GM19468 (cell line): ENCODE data around the gene MMP24OS.
"Not testable (repeated sequence)": the region's sequence is repeated elsewhere in the genome, so short reads cannot be mapped to it uniquely, and the experiment has no call there.

Source experiments
- ATAC-seq: cut with Tn5 transposase; IDR thresholded peaks from one replicate; pipeline ENCODE4 v1.9.1; 2021; ENCODE audit warnings: mild to moderate bottlenecking, moderate library complexity, moderate number of reproducible peaks; ENCODE audit not compliant: unreplicated experiment; ENCODE audit errors: extremely low read depth

The MMP24OS gene

DNA sequence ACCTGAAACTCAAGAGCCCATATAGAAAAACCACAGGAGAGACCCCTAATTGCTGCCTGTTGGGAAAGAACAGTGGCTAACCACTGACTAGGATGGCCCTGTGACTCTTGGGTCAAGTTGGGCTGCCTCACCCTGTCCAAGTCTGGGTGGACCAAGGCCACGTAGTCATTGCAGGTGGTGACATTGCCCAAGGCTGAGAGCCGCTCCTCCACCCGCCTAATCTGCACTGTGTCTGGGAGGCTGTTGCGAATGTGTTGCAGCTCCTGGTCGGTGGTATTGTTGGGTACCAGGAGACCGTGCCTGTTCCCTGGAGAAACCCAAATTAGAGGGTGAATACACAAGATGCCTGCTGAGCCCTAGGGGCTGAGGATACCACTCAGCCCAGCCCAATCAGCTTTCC, 2.6 kb upstream of the MMP24OS start:
- ATAC-seq: no peak

DNA sequence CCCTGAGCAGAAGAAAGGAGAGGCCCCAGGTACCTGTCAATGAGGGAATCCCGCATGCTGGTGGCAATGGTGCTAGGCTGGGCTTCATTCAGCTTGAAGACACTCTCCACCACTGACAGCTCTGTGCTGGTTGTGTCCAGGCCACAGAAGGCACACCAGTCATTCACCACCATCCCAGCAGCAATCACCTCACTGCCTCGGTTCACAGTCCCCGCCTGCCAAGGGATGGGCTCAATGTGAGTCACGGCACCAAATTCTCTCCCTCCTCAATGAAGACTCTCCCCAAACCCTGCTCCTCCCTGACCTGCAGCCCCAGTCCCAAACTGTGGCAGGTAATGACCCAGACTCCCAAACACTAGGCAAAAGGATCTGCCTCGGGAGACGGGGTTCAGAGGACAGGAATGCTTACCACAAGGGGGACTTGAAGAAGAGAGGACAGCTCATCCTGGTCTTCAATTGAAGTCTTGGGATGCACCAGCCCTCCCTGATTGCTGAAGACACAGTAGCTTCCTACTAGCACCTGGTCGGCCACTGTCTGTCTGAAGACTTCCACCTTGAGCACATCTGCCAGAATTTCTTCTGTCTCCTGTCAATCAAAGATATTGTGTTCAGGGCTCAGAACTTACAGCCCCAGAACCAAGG, 1.7 kb upstream of the MMP24OS start:
- no peak for ATAC-seq

DNA sequence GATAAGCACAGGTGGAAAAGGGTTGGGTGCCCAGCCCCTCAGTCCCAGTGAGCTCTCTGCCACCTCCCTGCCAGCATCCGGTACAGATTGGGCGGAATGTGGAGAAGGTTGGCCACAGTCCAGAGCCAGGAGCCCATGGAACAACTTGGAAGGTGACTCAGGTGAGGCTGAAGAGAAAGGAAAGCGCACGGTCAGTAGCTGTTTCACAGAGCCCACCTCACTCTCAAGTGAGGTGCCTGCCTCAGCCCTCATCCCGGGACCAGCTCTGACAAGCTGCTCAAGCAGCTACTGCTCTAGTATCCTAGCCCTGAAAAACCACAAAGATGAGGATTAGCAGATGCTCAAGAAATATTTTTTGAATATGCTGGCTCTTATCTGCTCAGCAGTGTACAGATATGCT, 1.1 kb upstream of the MMP24OS start:
- no peak for ATAC-seq

DNA sequence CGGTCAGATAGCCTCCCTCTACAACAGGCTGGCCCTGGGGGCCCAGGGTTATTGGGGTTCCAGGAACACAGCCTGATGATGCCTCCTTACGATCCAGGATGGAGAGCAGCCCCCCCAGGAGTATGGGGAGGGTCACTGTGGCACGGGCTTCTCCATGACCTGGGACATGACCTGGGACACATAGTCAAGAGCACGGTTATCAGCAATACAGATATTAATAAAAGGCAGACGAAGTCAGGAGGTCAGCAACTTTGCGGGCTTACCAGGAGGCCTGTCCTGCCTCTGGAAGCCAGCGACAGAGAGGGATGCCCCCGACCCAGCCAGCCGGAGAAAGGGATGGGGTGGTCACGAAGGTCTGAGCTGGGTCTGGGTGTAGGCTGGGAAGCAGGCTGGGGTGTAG, 795 bp downstream of the MMP24OS start:
- no peak for ATAC-seq

DNA sequence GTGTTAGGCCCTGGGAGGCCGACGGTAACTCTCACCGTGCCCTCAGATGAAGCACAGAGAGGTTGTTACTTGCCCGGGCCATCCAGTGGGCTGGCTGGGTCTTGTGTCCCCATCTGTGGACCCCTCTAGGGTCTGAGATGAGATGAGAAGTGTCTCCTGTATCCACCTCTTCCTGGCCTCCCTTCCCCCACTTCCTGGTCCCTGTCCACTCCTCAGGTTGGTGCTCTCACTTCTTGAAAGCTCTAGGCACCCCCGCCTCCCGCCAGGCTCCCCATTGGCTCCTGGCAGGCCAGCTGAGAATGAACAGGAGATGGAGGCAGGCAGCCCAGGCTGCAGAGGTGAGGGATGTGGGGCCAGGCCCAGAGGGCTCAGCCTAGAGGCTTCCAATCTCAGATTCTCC, 1.5 kb downstream of the MMP24OS start:
- ATAC-seq: no peak

DNA sequence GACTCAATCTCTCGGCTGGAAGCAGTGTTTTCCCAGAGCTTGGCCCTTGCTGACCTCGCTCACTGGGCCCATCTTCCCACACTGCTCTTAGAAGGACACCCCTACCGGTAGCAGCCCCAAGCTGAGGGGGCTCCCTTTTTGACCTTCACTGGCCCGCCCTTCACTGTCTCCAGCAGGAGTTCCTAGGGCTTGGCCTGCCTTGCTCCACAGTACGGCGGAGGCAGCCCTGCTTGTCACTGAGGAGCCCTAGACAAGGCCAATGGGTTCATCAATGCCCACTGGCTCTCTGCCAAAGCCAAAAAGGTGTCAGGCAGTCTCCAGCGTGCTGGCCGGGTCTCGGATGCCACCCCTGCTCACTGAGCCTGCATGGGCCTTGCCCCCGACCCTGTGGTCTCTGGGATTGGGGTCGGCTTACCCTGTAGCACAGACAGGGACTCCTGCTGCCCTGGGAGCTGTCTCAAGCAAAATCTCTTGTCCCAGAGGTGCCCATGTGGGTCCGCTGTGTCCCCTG, 2.1 kb downstream of the MMP24OS start:
- ATAC-seq: no peak

DNA sequence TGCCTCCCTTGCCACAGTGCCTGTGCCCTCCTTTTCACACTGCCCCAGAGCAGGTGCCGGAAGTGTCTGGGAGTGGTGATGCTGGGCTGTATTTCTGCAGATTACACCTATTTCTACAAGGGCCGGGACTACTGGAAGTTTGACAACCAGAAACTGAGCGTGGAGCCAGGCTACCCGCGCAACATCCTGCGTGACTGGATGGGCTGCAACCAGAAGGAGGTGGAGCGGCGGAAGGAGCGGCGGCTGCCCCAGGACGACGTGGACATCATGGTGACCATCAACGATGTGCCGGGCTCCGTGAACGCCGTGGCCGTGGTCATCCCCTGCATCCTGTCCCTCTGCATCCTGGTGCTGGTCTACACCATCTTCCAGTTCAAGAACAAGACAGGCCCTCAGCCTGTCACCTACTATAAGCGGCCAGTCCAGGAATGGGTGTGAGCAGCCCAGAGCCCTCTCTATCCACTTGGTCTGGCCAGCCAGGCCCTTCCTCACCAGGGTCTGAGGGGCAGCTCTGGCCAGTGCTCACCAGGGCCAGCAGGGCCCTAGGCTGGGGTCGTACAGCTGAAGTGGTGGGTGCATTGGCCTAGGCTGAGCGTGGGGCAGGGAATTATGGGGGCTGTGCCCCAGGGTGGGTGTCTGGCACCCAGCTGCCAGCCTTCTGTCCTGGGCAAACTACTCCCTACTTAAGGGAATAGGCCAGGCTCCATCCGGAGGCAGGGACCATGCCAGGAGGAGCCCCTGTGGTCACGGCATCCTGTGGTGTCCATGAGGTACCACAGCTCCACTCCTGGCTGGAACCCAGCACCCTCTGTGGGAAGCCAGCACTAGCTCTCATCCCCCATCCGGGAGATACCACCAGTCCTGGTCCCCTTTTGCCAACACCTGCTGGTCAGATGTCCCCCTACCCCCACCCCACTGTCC, 3.5 kb downstream of the MMP24OS start:
- ATAC-seq: no peak

DNA sequence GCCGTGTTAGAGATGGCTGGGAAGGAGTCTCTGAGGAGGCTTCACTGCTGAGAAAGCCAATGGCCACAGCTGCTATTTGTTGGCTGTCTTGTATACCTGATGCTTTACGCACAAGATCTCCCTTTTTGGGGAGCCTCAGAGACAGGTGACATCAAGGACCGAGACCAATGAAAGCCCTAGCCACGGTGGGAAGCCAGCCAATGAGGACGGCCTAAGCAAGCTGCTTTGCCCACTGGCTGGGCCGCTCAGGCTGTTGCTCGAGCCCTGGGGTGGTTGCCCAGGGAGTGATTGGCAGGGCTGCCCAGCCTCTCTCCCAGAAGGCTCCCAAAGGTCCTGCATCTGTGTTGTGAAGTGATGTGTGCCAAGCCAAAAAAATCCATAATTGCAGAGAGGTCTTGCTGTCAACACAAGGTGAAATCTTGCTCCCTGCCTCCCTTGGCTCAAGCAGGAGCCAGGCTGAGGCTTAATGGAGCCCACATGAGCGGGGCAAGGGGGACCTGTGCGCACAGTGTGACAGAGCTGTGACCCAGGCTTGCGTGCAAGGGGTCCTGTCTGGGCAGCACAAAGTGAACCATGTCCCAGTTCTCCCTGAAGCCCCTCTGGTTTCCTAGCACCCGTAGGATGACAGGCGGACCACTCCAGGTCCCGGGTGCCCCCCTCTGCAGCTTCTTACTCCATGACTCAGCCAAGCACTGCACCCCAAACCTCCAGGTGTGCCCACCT, 4.3 kb downstream of the MMP24OS start:
- ATAC-seq: no peak

DNA sequence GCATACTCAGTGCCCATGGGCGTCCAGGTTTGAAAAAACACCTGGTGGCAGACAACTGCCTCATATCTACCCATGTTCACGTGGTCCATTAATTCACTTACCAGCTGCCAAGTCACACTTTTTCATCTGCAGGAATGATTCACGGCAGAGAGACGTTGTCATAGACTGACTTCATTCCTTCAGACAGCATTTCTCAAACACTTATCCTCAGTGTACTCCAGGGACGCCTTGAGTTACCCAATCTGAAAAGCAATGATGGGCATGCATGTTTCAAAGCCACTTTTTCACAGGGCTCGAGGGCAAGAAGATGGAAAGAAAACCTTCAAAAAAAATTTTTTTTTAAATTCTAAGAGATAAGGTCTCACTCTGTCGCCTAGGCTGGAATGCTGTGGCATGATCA, 6.0 kb downstream of the MMP24OS start:
- no peak for ATAC-seq

DNA sequence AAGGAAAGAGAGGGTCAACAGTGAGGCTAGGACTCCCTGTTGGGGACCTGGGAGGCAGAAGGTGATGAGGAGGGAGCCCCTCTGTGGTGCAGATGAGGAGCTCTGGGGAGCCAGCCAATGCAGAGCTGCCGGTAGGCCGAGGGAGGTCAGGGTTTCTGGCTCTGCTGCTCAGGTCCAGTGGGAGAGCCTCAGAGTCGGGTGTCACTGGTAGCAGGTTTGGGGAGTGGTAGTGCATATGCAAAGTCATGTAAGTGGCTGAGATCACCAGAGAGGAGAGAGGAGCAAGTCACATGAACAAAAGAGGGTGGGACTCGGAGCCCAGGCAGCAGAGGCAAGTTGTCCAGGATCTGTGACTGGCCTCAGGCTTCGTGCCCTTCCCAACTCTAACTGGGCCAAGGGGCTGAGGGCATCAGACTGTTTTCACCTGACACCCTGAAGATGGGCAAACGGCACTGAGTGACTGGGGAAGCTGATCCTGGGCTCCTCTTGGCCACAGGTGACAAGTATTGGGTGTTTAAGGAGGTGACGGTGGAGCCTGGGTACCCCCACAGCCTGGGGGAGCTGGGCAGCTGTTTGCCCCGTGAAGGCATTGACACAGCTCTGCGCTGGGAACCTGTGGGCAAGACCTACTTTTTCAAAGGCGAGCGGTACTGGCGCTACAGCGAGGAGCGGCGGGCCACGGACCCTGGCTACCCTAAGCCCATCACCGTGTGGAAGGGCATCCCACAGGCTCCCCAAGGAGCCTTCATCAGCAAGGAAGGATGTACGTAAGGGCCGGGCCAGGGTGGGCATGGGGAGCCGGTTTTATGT, 6.6 kb downstream of the MMP24OS start:
- no peak for ATAC-seq

DNA sequence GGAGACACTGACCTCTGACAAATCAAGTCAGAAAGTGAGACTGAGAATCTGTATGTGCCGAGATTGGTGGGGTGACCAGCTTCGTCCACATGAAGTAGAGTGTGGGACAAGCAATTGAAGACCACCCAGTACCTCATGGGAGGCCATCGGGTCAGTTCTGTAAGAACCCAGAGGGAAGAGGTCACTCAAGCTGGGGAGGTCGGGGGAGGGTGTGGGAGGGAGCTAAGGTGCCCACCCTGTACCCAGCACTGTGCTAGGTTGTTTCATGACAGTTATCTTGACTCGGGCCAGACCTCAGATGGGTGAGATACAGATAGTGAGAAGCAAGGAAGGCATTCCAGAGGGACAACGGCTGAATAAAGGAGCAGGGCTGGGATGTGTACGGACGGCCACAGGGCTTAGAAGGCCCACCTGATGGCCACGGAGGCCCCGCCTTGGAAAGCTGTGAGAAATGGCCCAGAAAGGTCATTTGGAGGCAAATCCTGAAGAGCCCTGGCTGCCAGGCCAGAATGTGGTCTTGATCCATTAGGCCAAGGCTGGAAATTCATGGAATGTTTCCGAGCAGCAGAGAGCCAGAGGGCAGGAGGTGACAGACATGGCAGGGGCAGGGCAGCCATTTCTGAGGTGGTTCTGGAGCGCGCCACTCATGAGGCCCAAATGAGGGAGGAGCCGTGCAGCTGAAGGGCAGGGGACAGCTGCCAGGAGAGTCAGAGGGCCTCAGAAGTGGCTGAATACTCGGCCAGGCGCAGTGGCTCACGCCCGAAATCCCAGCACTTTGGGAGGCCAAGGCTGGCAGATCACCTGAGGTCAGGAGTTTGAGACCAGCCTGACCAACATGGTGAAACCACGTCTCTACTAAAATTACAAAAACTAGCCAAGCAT, 7.7 kb downstream of the MMP24OS start:
- no peak for ATAC-seq

DNA sequence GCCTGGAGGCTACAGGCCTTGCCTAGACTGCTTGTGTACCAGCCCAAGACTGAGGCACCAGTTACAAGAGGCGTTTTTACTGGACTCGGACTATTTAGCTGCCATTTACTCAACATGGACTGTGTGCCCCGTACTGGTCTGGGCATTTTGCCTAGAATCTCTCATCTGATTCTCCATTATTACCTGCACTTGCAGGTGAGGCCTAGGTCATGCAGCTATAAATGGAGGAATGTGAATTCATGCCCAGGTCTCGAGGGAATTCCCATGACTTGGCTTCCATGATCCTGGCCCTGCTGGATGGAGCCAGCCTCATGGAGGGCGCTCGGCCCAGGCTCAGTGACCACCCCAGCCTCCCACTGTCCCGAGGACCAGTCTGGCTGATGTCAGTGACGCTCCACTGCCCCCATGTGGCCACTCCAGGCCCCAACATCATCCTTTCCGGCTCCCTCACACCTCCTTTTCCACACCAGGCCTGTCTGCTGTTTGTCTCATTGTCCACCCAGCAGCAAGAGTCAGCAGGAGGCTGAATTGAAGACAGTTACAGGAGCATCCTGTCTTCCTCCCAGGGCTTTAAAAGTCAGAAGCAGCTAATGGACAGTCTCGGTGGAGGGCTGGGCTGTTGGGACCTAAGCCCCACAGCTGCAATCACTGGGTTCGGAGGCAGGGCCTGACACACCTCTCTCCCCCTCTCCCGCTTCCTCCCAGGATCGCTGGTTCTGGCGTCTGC, 8.7 kb downstream of the MMP24OS start:
- no peak for ATAC-seq

DNA sequence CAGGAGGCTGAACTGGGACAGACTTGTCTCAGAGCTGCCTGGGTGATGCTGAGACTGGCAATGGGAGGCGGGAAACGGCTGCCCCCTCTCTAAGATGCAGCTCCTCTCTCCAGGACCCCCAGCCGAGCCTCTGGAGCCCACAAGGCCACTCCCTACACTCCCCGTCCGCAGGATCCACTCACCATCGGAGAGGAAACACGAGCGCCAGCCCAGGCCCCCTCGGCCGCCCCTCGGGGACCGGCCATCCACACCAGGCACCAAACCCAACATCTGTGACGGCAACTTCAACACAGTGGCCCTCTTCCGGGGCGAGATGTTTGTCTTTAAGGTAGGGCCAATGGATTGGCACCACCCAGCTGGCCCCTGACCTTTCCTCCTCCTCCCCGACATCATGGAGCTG, 10.8 kb downstream of the MMP24OS start:
- no peak for ATAC-seq

DNA sequence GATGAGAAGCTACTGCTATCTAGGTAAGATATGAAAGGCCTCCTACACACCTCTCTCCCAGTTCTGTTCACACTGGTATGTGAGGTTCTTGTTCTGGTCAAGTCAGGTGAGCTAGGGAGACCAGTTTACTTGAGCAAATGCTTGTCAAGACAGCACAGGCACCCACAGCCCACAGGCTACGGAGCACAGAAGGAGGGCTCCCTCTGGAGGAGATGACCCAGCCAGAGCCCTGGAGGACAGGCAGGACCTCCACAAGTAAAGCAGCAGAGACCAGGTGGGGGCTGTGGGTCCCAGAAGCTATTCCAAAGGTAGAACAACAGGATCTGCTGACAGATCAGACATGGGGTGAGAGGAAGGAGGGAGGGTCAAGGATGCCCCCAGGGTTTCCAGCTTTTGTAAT, 13.2 kb downstream of the MMP24OS start:
- ATAC-seq: no peak

DNA sequence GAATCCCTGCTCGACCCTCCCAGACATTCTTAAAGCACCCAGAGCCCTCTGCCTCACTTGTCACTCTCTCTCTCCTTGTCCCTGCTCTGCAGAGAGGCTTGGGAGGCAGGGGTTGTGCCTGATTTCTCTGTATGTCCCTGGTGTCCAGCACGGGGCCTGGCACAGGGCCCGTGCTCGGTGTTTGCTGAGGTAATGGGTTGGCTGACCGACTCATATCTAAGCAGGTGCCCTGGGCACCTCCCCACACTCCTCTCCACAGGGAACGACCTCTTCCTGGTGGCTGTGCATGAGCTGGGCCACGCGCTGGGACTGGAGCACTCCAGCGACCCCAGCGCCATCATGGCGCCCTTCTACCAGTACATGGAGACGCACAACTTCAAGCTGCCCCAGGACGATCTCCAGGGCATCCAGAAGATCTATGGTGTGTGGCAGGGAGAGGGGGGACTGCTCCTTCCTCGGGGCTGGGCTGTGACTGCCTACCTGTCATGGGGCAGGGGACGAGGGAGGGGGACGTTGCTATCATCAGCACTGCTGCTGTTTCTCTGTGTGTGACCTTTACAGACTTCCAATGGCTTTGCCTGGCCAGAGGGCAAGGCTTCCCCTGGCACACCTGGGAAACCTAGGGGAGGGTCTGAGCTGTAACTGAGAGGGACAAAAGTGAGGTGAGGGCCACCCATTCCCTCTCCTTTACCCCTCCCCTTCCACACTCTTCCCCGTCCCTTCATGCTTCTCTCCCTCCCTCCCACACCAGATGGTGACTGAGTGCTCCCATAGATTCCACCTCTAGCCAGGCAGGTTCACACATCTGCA, 14.2 kb downstream of the MMP24OS start:
- ATAC-seq: no peak

DNA sequence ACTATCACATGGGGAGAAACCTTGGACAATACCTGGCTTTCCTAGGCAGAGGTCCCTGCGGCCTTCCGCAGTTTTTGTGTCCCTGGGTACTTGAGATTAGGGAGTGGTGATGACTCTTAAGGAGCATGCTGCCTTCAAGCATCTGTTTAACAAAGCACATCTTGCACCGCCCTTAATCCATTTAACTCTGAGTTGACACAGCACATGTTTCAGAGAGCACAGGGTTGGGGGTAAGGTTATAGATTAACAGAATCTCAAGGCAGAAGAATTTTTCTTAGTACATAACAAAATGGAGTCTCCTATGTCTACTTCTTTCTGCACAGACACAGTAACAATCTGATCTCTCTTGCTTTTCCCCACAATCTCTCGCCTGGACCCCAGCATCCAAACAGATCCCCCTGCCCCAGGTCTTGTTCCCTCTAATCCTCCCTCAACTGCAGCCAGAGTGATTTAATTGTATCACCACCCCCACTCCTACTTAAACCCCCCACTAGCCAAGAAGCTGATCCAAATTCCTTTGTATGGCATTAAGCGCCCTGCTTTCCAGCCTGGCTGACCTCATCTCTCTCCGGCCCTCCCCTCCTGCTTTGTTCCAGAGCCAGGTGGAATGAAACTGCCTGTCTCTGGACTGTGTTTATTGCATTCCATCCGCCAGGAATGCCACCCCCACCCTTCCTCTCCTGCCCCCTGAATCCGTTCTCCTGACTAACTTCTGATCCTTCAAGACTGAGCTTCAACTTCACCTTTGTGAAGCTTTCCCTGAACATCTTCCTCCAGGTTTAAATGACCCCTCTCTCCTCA, 15.0 kb downstream of the MMP24OS start:
- ATAC-seq: not testable (repeated sequence)

DNA sequence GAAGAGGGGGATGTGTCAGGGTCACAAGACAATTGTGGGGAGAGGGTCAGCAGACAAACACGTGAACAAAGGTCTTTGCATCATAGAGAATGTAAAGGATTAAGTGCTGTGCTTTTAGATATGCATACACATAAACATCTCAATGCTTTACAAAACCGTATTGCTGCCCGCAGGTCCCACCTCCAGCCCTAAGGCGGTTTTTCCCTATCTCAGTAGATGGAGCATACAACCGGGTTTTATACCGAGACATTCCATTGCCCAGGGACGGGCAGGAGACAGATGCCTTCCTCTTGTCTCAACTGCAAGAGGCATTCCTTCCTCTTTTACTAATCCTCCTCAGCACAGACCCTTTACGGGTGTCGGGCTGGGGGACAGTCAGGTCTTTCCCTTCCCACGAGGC, 15.6 kb downstream of the MMP24OS start:
- not testable (repeated sequence) for ATAC-seq
